ENCODE data around the gene MYO16.

GRCh38 chr13:109206616-109207015 is 577.2 kb downstream of the MYO16 start:
- TF ChIP-seq, protein P1, sequence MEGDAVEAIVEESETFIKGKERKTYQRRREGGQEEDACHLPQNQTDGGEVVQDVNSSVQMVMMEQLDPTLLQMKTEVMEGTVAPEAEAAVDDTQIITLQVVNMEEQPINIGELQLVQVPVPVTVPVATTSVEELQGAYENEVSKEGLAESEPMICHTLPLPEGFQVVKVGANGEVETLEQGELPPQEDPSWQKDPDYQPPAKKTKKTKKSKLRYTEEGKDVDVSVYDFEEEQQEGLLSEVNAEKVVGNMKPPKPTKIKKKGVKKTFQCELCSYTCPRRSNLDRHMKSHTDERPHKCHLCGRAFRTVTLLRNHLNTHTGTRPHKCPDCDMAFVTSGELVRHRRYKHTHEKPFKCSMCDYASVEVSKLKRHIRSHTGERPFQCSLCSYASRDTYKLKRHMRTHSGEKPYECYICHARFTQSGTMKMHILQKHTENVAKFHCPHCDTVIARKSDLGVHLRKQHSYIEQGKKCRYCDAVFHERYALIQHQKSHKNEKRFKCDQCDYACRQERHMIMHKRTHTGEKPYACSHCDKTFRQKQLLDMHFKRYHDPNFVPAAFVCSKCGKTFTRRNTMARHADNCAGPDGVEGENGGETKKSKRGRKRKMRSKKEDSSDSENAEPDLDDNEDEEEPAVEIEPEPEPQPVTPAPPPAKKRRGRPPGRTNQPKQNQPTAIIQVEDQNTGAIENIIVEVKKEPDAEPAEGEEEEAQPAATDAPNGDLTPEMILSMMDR (IDR thresholded peaks at IDR 0.05): no peak
- TF ChIP-seq POLR2A (IDR thresholded peaks at IDR 0.05): no peak
